Stimulated activated CD4-positive, alpha-beta T cell treated with anti-CD3 and anti-CD28 coated beads, TNF-alpha, amount 100 ng/mL, for 4 hours (primary cell): ENCODE measurements around the gene POU5F1.
"Not testable (repeated sequence)": the region's sequence is repeated elsewhere in the genome, so short reads cannot be mapped to it uniquely, and the experiment has no call there.

Source experiments
- DNase-seq, 3 experiments: peaks; one replicate each; pipeline ENCODE4 v3.0.0-alpha.2; 2020; ENCODE audit warnings: low read depth in 3 of 3

Gene POU5F1

GRCh38 chr6:31192431-31193105, 22.1 kb upstream of the POU5F1 start:
- peak in 1 of 3 experiments; percentile 30 for DNase-seq

- no peak for DNase-seq
These were observed 20.0 kb upstream of the POU5F1 start for GRCh38 chr6:31190488-31190887.

GRCh38 chr6:31189223-31189622, 18.7 kb upstream of the POU5F1 start:
- not testable (repeated sequence) for DNase-seq

- DNase-seq: no peak
These were observed 17.3 kb upstream of the POU5F1 start for GRCh38 chr6:31187780-31188194.

- DNase-seq: no peak
These were observed 15.7 kb upstream of the POU5F1 start for GRCh38 chr6:31186052-31186734.

GRCh38 chr6:31185695-31186051, 15.2 kb upstream of the POU5F1 start:
- not testable (repeated sequence) for DNase-seq

GRCh38 chr6:31183859-31184258, 13.4 kb upstream of the POU5F1 start:
- not testable (repeated sequence) for DNase-seq

- DNase-seq: not testable (repeated sequence)
These were observed 12.8 kb upstream of the POU5F1 start for GRCh38 chr6:31183287-31183686.

GRCh38 chr6:31180500-31180899, 10.0 kb upstream of the POU5F1 start:
- peak in 1 of 3 experiments; percentile 60 for DNase-seq

GRCh38 chr6:31179896-31180295, 9.4 kb upstream of the POU5F1 start:
- no peak for DNase-seq

GRCh38 chr6:31179042-31179386, 8.5 kb upstream of the POU5F1 start:
- no peak for DNase-seq

GRCh38 chr6:31178143-31179041, 7.9 kb upstream of the POU5F1 start:
- no peak for DNase-seq

GRCh38 chr6:31175971-31176370, 5.5 kb upstream of the POU5F1 start:
- DNase-seq: no peak

GRCh38 chr6:31174378-31174777, 3.9 kb upstream of the POU5F1 start:
- DNase-seq: no peak

- no peak for DNase-seq
These were observed 2.9 kb upstream of the POU5F1 start for GRCh38 chr6:31173406-31173805.

GRCh38 chr6:31172973-31173384, 2.5 kb upstream of the POU5F1 start:
- no peak for DNase-seq

GRCh38 chr6:31171931-31172905, 1.7 kb upstream of the POU5F1 start:
- DNase-seq: no peak

GRCh38 chr6:31170987-31171671, 647 bp upstream of the POU5F1 start:
- no peak for DNase-seq

GRCh38 chr6:31169858-31170599, 453 bp downstream of the POU5F1 start:
- not testable (repeated sequence) for DNase-seq
